ENCODE results near the gene NFIA. TPM values are rescaled to one million over a fixed set of nuclear protein-coding genes. Genes with fewer than 3 reads are reported as not detected.
A peak's percentile ranks its signal among the peaks of the same experiment; 100 is the strongest.

The NFIA gene
- total and polyA plus RNA-seq, 2 of the 13 experiments (the other 11 are each of a cell fraction or from before 2014, with no cell fraction given): 14.7 to 28.5 TPM

GRCh38 chr1:61338899-61339298, 256.5 kb downstream of the NFIA start (continued):
- TF ChIP-seq SKI (IDR thresholded peaks at IDR 0.05; ENCODE audit: partially characterized antibody): peak; percentile 23
- peak; percentile 87 for TF ChIP-seq CEBPG (CRISPR knock-in tag; IDR thresholded peaks at IDR 0.05)
- no peak for TF ChIP-seq NFIB (CRISPR knock-in tag; IDR thresholded peaks at IDR 0.05; ENCODE audit: borderline replicate concordance)
- TF ChIP-seq ZNF383 (CRISPR knock-in tag; IDR thresholded peaks at IDR 0.05; ENCODE audit: borderline replicate concordance): no peak
- TF ChIP-seq SATB2 (CRISPR knock-in tag; IDR thresholded peaks at IDR 0.05): no peak
- TF ChIP-seq MYPOP (CRISPR knock-in tag; IDR thresholded peaks at IDR 0.05): no peak
- TF ChIP-seq HNF4A (CRISPR knock-in tag; IDR thresholded peaks at IDR 0.05): peak; percentile 58
- TF ChIP-seq HMGXB4 (CRISPR knock-in tag; IDR thresholded peaks at IDR 0.05; ENCODE audit: borderline replicate concordance in 1 of 2, low read depth in 1 of 2): no peak
- TF ChIP-seq SMAD3 (CRISPR knock-in tag; IDR thresholded peaks at IDR 0.05): no peak
- TF ChIP-seq ZHX1 (CRISPR knock-in tag; IDR thresholded peaks at IDR 0.05; ENCODE audit: low read depth): no peak
- TF ChIP-seq TRIM22 (IDR thresholded peaks at IDR 0.05): no peak
- no peak for TF ChIP-seq PREB (CRISPR knock-in tag; IDR thresholded peaks at IDR 0.05)
- TF ChIP-seq DPF2 (CRISPR knock-in tag; IDR thresholded peaks at IDR 0.05; ENCODE audit: borderline replicate concordance, low read depth): peak; percentile 84
- TF ChIP-seq ZHX2 (IDR thresholded peaks at IDR 0.05; ENCODE audit: low read depth): no peak
- TF ChIP-seq ZHX2 (CRISPR knock-in tag; IDR thresholded peaks at IDR 0.05; ENCODE audit: borderline replicate concordance): no peak
- TF ChIP-seq ZNF883 (CRISPR knock-in tag; IDR thresholded peaks at IDR 0.05; ENCODE audit: not compliant biosample characterization): no peak
